ENCODE results near the gene TBC1D19. TPM values are rescaled to one million over a fixed set of nuclear protein-coding genes. Genes with fewer than 3 reads are reported as not detected.

TBC1D19 gene
- total RNA-seq, 1 donor from 2014 or later, result 5.2 TPM

- no peak for DNase-seq
- peaks cover 3% of the 10 kb centered on the region for H3K9me3 Mint-ChIP-seq
- no peak for ATAC-seq (ENCODE audit: low read depth)
- no peak overlapping the region for H3K4me3 Mint-ChIP-seq
- H3K27ac Mint-ChIP-seq, result no peak overlapping the region
- TF ChIP-seq CTCF (IDR thresholded peaks at IDR 0.05), result no peak
- peaks cover 28% of the 10 kb centered on the region for H3K4me1 Mint-ChIP-seq
- no peaks in the 10 kb centered on the region for H3K27me3 Mint-ChIP-seq
- peaks cover 15% of the 10 kb centered on the region for H3K36me3 Mint-ChIP-seq (ENCODE audit: low read depth)
- intact Hi-C loops (cut with micrococcal nuclease), result no loop called here
- ChIA-PET POLR2A (no interaction called here), CTCF (no interaction called here)
Observed at GRCh38 chr4:26749867-26750266, 166.0 kb downstream of the TBC1D19 start.

GRCh38 chr4:26751004-26751403, 167.1 kb downstream of the TBC1D19 start:
- Mint-ChIP-seq H3K27ac (no peak overlapping the region), H3K9me3 (peaks cover 3% of the 10 kb centered on the region), H3K27me3 (no peaks in the 10 kb centered on the region), H3K36me3 (ENCODE audit: low read depth) (peaks cover 19% of the 10 kb centered on the region), H3K4me3 (no peak overlapping the region), H3K4me1 (peaks cover 28% of the 10 kb centered on the region)
- POLR2A ChIA-PET, result no interaction called here
- DNase-seq (no peak), ATAC-seq (ENCODE audit: low read depth) (no peak)
- CTCF ChIA-PET, result no interaction called here
- TF ChIP-seq CTCF (IDR thresholded peaks at IDR 0.05), result no peak
- intact Hi-C loops (cut with micrococcal nuclease), result no loop called here

DNA sequence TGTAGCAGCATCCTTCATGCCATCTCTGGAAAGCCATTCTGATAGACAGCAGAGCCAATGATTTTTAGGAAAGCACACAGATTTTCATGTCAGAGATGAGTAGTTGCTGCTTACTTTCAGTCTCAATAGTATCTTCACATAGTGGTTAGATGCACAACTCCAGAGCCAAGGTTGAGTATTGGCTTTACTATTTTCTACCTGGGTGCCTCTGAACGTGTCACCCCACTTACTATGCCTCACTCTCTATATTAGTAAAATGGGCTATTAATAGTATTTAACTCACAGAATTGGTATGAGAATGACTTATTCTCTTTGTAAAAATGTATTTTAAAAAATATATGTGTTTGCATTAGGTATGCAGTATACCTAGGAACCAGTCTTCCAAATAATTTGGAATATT, 168.0 kb downstream of the TBC1D19 start:
- peaks cover 16% of the 10 kb centered on the region for H3K36me3 Mint-ChIP-seq (ENCODE audit: low read depth)
- ChIA-PET CTCF (no interaction called here), POLR2A (no interaction called here)
- H3K9me3 Mint-ChIP-seq, result no peaks in the 10 kb centered on the region
- H3K4me1 Mint-ChIP-seq, result peaks cover 25% of the 10 kb centered on the region
- intact Hi-C loops (cut with micrococcal nuclease), result no loop called here
- H3K27ac Mint-ChIP-seq, result no peak overlapping the region
- no peak for TF ChIP-seq CTCF (IDR thresholded peaks at IDR 0.05)
- H3K4me3 Mint-ChIP-seq, result no peak overlapping the region
- ATAC-seq (ENCODE audit: low read depth), result no peak
- no peak for DNase-seq
- H3K27me3 Mint-ChIP-seq, result no peaks in the 10 kb centered on the region

- intact Hi-C loops (cut with micrococcal nuclease), result no loop called here
- ATAC-seq (ENCODE audit: low read depth) (no peak), DNase-seq (no peak)
- peaks cover 16% of the 10 kb centered on the region for H3K36me3 Mint-ChIP-seq (ENCODE audit: low read depth)
- peaks cover 17% of the 10 kb centered on the region for H3K4me1 Mint-ChIP-seq
- H3K27me3 Mint-ChIP-seq, result no peaks in the 10 kb centered on the region
- H3K4me3 Mint-ChIP-seq, result no peak overlapping the region
- no peak overlapping the region for H3K27ac Mint-ChIP-seq
- ChIA-PET POLR2A (no interaction called here), CTCF (no interaction called here)
- TF ChIP-seq CTCF (IDR thresholded peaks at IDR 0.05), result no peak
- no peaks in the 10 kb centered on the region for H3K9me3 Mint-ChIP-seq
Observed at GRCh38 chr4:26753187-26753586, 169.3 kb downstream of the TBC1D19 start.

DNA sequence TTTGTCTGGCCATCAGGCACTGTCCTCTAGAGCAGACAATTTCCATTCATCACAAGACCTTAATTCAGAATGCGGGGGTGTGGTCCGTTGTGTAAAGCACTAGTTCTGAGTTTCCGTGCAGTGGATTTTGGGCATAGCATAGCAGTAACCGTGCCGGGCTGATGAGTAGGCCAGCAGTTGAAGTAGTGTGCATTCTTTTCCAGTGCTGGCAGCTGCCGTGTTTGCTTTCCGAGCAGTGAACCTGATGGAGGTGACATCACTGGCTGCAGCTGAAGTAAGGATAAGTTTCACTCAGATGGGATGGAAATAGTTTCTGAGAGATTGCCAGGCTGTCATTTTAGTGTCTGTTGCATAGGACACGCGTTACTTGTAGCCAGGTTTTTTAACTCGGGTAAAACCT, 169.7 kb downstream of the TBC1D19 start:
- intact Hi-C loops (cut with micrococcal nuclease), result no loop called here
- ATAC-seq (ENCODE audit: low read depth) (no peak), DNase-seq (no peak)
- H3K4me1 Mint-ChIP-seq, result peaks cover 12% of the 10 kb centered on the region
- H3K4me3 Mint-ChIP-seq, result no peak overlapping the region
- no peak for TF ChIP-seq CTCF (IDR thresholded peaks at IDR 0.05)
- POLR2A ChIA-PET, result no interaction called here
- H3K27me3 Mint-ChIP-seq, result no peaks in the 10 kb centered on the region
- H3K27ac Mint-ChIP-seq, result no peak overlapping the region
- no peaks in the 10 kb centered on the region for H3K9me3 Mint-ChIP-seq
- H3K36me3 Mint-ChIP-seq (ENCODE audit: low read depth), result peaks cover 16% of the 10 kb centered on the region
- CTCF ChIA-PET, result no interaction called here

Measured in activated B cell treated with CpG ODN at 0.5 μM for 24 hours (primary cell).